SK-N-SH (cell line): ENCODE results near the gene FAM241A. TPM values are rescaled to one million over a fixed set of nuclear protein-coding genes. Genes with fewer than 3 reads are reported as not detected.

Experiments
- CTCF ChIA-PET: fragments of 300-600, 350-600 bp; formaldehyde crosslinking; extraction: SDS; loops from one replicate; lab custom pipeline; 2021; lab: Yijun Ruan, JAX
- POLR2A ChIA-PET: fragments of 350-600 bp; sonication (Branson Sonifier 250); formaldehyde crosslinking; extraction: SDS; loops from one replicate; lab custom pipeline; 2020; ENCODE audit warnings: antibody characterized with exemption, inconsistent platforms; lab: Yijun Ruan, JAX
- DNase-seq: peaks from one replicate; pipeline ENCODE4 v3.0.0; 2012
- H2AFZ ChIP-seq: fragments of 200-600 bp; sonication (generic); 2 replicates; pipeline ENCODE4 v1.8.1; 2016; ENCODE audit warnings: antibody characterized with exemption, mild to moderate bottlenecking, low read depth
- H3F3A ChIP-seq: fragments of 200-600 bp; sonication (generic); replicated peaks from 2 replicates; pipeline ENCODE3; 2016; ENCODE audit warnings: antibody characterized with exemption, mild to moderate bottlenecking; ENCODE audit not compliant: insufficient read depth
- H3K27ac ChIP-seq, 2 experiments: fragments of 200-500 bp in 1 of 2; fragments of 200-600 bp in 1 of 2; sonication (Bioruptor generic) in 1 of 2; sonication (generic), shearing (Covaris generic) in 1 of 2; 2 replicates each; pipeline versions ENCODE4 v1.5.1 to v1.6.1; 2014 to 2016; ENCODE audit warnings: low read depth in 2 of 2, inconsistent platforms in 1 of 2, low read length in 1 of 2, mild to moderate bottlenecking in 1 of 2, mixed read lengths in 1 of 2
- H3K27me3 ChIP-seq: fragments of 200-600 bp; sonication (generic), shearing (Covaris generic); 2 replicates; pipeline ENCODE4 v1.6.1; 2016; ENCODE audit warnings: mixed run types; ENCODE audit not compliant: insufficient read depth
- H3K36me3 ChIP-seq, 2 experiments: fragments of 200-500 bp in 1 of 2; fragments of 200-600 bp in 1 of 2; sonication (Bioruptor generic) in 1 of 2; sonication (generic) in 1 of 2; replicated peaks in 1 of 2; 2 replicates each; pipeline versions ENCODE3 to v1.5.1; 2014 to 2016; ENCODE audit warnings: low read length in 1 of 2, mild to moderate bottlenecking in 1 of 2; ENCODE audit not compliant: insufficient read depth in 2 of 2, control insufficient read depth in 1 of 2
- H3K4me1 ChIP-seq, 2 experiments: fragments of 200-500 bp in 1 of 2; fragments of 200-600 bp in 1 of 2; sonication (Bioruptor generic) in 1 of 2; sonication (generic), shearing (Covaris generic) in 1 of 2; 2 replicates each; pipeline versions ENCODE4 v1.5.1 to v1.6.1; 2014 to 2016; ENCODE audit warnings: low read depth in 1 of 2, low read length in 1 of 2, mixed run types in 1 of 2; ENCODE audit not compliant: insufficient read depth in 2 of 2, control insufficient read depth in 1 of 2
- H3K4me2 ChIP-seq: fragments of 200-600 bp; sonication (generic), shearing (Covaris generic); 2 replicates; pipeline ENCODE4 v1.6.1; 2017; ENCODE audit warnings: mixed run types
- H3K4me3 ChIP-seq, 2 experiments: fragments of 200-500 bp in 1 of 2; fragments of 200-600 bp in 1 of 2; sonication (Bioruptor generic) in 1 of 2; sonication (generic), shearing (Covaris generic) in 1 of 2; 2 replicates each; pipeline versions ENCODE4 v1.5.1 to v1.8.1; 2014 to 2016; ENCODE audit warnings: low read depth in 2 of 2, inconsistent platforms in 1 of 2, low read length in 1 of 2, mild to moderate bottlenecking in 1 of 2, mixed read lengths in 1 of 2, moderate library complexity in 1 of 2
- H3K79me2 ChIP-seq: fragments of 200-600 bp; sonication (generic); 2 replicates; pipeline ENCODE4 v1.8.1; 2017; ENCODE audit warnings: mild to moderate bottlenecking; ENCODE audit not compliant: insufficient read depth
- H3K9ac ChIP-seq: fragments of 200-600 bp; sonication (generic); 2 replicates; pipeline ENCODE4 v1.6.1; 2017; ENCODE audit warnings: mixed run types
- H3K9me2 ChIP-seq: fragments of 200-600 bp; sonication (generic); 2 replicates; pipeline ENCODE4 v1.6.1; 2017; ENCODE audit warnings: mixed run types
- H3K9me3 ChIP-seq: fragments of 200-600 bp; sonication (generic); 2 replicates; pipeline ENCODE4 v1.6.1; 2017; ENCODE audit warnings: mixed run types, mild to moderate bottlenecking, moderate library complexity
- H4K20me1 ChIP-seq: fragments of 200-600 bp; sonication (generic); 2 replicates; pipeline ENCODE4 v1.6.1; 2017; ENCODE audit warnings: mild to moderate bottlenecking, mixed run types; ENCODE audit not compliant: insufficient read depth
- EP300 ChIP-seq, 2 experiments: IDR thresholded peaks; 2 replicates each; pipeline versions ENCODE4 v1.4.0 to v1.6.1; 2012; ENCODE audit warnings: borderline replicate concordance in 1 of 2, low read depth in 1 of 2, low read length in 1 of 2
- FOSL2 ChIP-seq: IDR thresholded peaks from 2 replicates; pipeline ENCODE4 v1.4.0; 2012; ENCODE audit warnings: low read depth, mild to moderate bottlenecking, moderate library complexity, borderline replicate concordance
- FOXM1 ChIP-seq: IDR thresholded peaks from 2 replicates; pipeline ENCODE4 v1.4.0; 2012; ENCODE audit warnings: low read depth, mild to moderate bottlenecking
- GABPA ChIP-seq: IDR thresholded peaks from 2 replicates; pipeline ENCODE4 v1.4.0; 2012; ENCODE audit warnings: low read depth, mild to moderate bottlenecking
- MEF2A ChIP-seq: IDR thresholded peaks from 2 replicates; pipeline ENCODE4 v1.4.0; 2012; ENCODE audit warnings: low read depth, borderline replicate concordance
- RAD21 ChIP-seq: IDR thresholded peaks from 2 replicates; pipeline ENCODE4 v1.6.1; 2012; ENCODE audit warnings: mild to moderate bottlenecking, low read length
- RCOR1 ChIP-seq: fragments of 150-350 bp; IDR thresholded peaks from 2 replicates; pipeline ENCODE4 v1.6.1; 2017; ENCODE audit warnings: antibody characterized with exemption, low read length
- REST ChIP-seq: IDR thresholded peaks from 2 replicates; pipeline ENCODE4 v1.6.1; 2012; ENCODE audit warnings: mild to moderate bottlenecking, low read depth, low read length, moderate library complexity
- RFX5 ChIP-seq: IDR thresholded peaks from 2 replicates; pipeline ENCODE4 v1.6.1; 2012; ENCODE audit warnings: mild to moderate bottlenecking, improper control_type of control experiment, low read length
- RXRA ChIP-seq: IDR thresholded peaks from 2 replicates; pipeline ENCODE4 v1.4.0; 2012; ENCODE audit warnings: low read depth, mild to moderate bottlenecking, borderline replicate concordance
- SIN3A ChIP-seq: IDR thresholded peaks from 2 replicates; pipeline ENCODE4 v1.6.1; 2012; ENCODE audit warnings: low read depth, mild to moderate bottlenecking, low read length, moderate library complexity, borderline replicate concordance
- SMC3 ChIP-seq: IDR thresholded peaks from 2 replicates; pipeline ENCODE4 v1.6.1; 2012; ENCODE audit warnings: low read depth, low read length, improper control_type of control experiment
- TCF12 ChIP-seq: IDR thresholded peaks from 2 replicates; pipeline ENCODE4 v1.4.0; 2012
- TEAD4 ChIP-seq: IDR thresholded peaks from 2 replicates; pipeline ENCODE4 v1.4.0; 2012; ENCODE audit warnings: mild to moderate bottlenecking, borderline replicate concordance; ENCODE audit not compliant: insufficient read depth
- USF2 ChIP-seq: fragments of 150-350 bp; IDR thresholded peaks from 2 replicates; pipeline ENCODE4 v1.6.1; 2017; ENCODE audit warnings: antibody characterized with exemption, low read length, low read depth, borderline replicate concordance
- WGBS: methylation state at CpG from one replicate; pipeline ENCODE4 v1.1.6; 2017; ENCODE audit warnings: low lambda C conversion rate; 5-methylcytosine and 5-hydroxymethylcytosine counted together
- polyA plus RNA-seq, 3 experiments: library from polyadenylated mRNA; depleted of rRNA; stranded (reverse); fragments of >200 nt; gene quantifications; 2 replicates each; pipeline ENCODE4 v1.2.3, GENCODE V29; 2012

The FAM241A gene
- polyA plus RNA-seq, 1 of the 3 experiments (the other 2 are of a cell fraction), result 0.44 TPM

GRCh38 chr4:112225157-112225556 lies 79.9 kb downstream of the FAM241A start:
- no peak overlapping the region for H3K27ac ChIP-seq
- no peak overlapping the region for H3K9ac ChIP-seq
- no peaks in the 10 kb centered on the region for H3K9me2 ChIP-seq
- no peak overlapping the region for H3K4me2 ChIP-seq
- TF ChIP-seq MEF2A (no peak), GABPA (no peak), FOXM1 (no peak), TCF12 (no peak), FOSL2 (no peak), RFX5 (no peak), SMC3 (no peak), EP300 (IDR thresholded peaks at IDR 0.05; ENCODE audit: borderline replicate concordance in 1 of 2, low read depth in 1 of 2, low read length in 1 of 2) (no peak), RXRA (no peak), RCOR1 (no peak), RAD21 (no peak), USF2 (no peak), TEAD4 (no peak), SIN3A (no peak), REST (no peak)
- TF ChIP-seq, all 33 proteins: peak for 0
- Histone ChIP-seq H3K27me3 (no peaks in the 10 kb centered on the region), H3K4me1 (peaks cover 2 to 4% of the 10 kb centered on the region in 2 experiments; a peak in 3 of 4 replicates), H3K4me3 (no peak overlapping the region), H3K36me3 (no peaks in the 10 kb centered on the region), H3K79me2 (no peaks in the 10 kb centered on the region), H3F3A (peaks cover 6% of the 10 kb centered on the region), H4K20me1 (no peaks in the 10 kb centered on the region), H3K9me3 (no peaks in the 10 kb centered on the region), H2AFZ (no peak overlapping the region)
- 84% methylated on average over 4 of the region's 4 CpGs for WGBS
- ChIA-PET CTCF (interaction anchor here (1.5 to 2.8 kb wide), 3 partner anchors 10 to 11 kb away, joined by 6 to 15 read pairs (median 8); no protein-coding TSS in a partner anchor), POLR2A (no interaction called here)
- no peak for DNase-seq
